ENCODE data around the gene ATP1B1.

Gene ATP1B1

DNA sequence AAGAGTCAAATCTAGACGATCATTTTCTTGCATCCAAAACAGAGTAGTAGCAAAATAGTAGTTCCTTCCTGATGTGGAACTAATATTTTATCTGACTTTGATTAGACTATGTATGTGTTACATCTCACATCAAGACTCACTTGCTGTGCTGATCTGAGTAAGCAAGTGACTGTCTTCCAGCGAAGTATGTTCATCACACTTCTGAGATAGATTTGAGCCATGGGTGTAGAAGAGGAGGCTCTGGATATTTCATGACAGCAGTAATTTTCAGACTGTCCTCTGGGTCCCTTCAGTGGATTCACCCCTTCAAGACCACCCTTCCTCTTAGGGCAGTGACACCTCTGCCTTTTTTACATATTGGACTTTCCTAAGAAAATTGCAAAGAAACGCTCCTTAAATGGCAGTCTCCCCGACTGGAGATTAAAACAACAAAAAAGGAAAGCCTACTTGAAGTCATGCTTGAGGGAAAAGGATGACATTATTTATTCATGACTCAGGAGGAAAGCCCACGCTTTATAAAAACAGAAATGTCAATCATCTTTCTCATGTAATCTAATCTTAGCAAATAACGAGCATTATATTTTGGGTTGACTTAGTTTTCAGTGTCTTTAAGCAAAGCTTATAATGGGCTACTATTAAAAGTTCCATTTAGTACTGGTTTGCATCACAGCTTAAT, 22.8 kb downstream of the ATP1B1 start:
- Histone ChIP-seq H3K27me3 (no peaks in the 10 kb centered on the region), H3K36me3 (peaks cover 0 to 25% (median 3%) of the 10 kb centered on the region in 3 donors), H3K4me3 (no peak overlapping the region), H3K27ac (no peak overlapping the region), H3K9me3 (no peaks in the 10 kb centered on the region), H3K4me1 (peaks cover 0 to 9% (median 0%) of the 10 kb centered on the region in 4 donors)
- DNase-seq, result no peak
- TF ChIP-seq, protein P1, sequence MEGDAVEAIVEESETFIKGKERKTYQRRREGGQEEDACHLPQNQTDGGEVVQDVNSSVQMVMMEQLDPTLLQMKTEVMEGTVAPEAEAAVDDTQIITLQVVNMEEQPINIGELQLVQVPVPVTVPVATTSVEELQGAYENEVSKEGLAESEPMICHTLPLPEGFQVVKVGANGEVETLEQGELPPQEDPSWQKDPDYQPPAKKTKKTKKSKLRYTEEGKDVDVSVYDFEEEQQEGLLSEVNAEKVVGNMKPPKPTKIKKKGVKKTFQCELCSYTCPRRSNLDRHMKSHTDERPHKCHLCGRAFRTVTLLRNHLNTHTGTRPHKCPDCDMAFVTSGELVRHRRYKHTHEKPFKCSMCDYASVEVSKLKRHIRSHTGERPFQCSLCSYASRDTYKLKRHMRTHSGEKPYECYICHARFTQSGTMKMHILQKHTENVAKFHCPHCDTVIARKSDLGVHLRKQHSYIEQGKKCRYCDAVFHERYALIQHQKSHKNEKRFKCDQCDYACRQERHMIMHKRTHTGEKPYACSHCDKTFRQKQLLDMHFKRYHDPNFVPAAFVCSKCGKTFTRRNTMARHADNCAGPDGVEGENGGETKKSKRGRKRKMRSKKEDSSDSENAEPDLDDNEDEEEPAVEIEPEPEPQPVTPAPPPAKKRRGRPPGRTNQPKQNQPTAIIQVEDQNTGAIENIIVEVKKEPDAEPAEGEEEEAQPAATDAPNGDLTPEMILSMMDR (IDR thresholded peaks at IDR 0.05), result no peak
- intact Hi-C loops (cut with DNase I; ENCODE audit: low total_unique reads), result no loop called here

DNA sequence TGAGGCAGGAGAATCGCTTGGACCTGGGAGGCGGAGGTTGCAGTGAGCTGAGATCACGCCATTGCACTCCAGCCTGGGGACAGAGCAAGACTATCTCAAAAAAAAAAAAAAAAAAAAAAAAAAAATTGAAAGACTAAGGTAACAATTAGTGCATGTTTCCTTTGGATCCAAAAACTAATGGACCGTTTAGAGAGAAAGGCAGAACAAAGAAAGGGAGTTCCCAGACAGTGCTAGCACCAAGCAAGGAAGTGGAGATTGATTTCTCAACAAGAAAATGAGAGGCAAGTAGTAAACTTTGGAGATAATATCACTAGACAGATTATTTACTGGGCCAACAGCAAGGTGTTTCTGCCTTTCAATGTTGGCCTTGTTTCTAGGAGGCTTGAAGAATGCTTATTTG, 24.2 kb downstream of the ATP1B1 start:
- Histone ChIP-seq H3K9me3 (no peaks in the 10 kb centered on the region), H3K4me1 (peaks cover 0 to 9% (median 0%) of the 10 kb centered on the region in 4 donors), H3K4me3 (no peak overlapping the region), H3K27ac (no peak overlapping the region), H3K36me3 (peaks cover 0 to 19% (median 3%) of the 10 kb centered on the region in 3 donors), H3K27me3 (no peaks in the 10 kb centered on the region)
- intact Hi-C loops (cut with DNase I; ENCODE audit: low total_unique reads), result no loop called here
- DNase-seq, result no peak
- TF ChIP-seq, protein P1 (IDR thresholded peaks at IDR 0.05), result no peak

DNA sequence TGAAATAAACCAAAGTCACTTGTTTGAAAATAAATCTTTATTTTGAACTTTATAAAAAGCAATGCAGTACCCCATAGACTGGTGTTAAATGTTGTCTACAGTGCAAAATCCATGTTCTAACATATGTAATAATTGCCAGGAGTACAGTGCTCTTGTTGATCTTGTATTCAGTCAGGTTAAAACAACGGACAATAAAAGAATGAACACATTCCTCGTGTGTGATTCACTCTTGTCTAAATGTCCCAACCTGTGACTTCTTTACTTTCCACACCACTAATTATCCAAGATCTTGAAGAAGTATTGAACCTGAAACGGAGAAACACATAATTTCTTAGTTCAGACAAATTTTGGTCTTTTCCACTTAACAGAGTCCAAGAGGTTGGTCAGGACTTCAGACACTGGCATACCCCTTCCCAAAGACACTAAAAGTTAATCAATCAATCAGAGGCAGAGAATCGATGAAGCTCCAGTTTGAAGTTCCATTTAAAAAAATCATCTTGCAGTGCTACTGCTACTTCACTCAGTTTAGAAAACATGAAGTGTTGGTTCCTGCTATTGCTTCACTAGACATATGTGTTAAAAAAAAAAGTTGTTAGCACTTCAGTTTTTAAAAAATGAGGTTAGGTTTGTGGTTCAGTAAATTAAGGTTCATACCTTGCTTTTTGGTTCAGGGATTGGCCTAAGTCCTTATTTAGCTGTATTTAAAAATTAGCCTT, 26.2 kb downstream of the ATP1B1 start:
- intact Hi-C loops (cut with DNase I; ENCODE audit: low total_unique reads), result no loop called here
- Histone ChIP-seq H3K4me1 (peaks cover 0 to 9% (median 0%) of the 10 kb centered on the region in 4 donors), H3K9me3 (no peaks in the 10 kb centered on the region), H3K27me3 (no peaks in the 10 kb centered on the region), H3K36me3 (peaks cover 0 to 12% (median 3%) of the 10 kb centered on the region in 3 donors), H3K4me3 (no peak overlapping the region), H3K27ac (no peak overlapping the region)
- TF ChIP-seq, protein P1 (IDR thresholded peaks at IDR 0.05), result no peak
- no peak for DNase-seq

DNA sequence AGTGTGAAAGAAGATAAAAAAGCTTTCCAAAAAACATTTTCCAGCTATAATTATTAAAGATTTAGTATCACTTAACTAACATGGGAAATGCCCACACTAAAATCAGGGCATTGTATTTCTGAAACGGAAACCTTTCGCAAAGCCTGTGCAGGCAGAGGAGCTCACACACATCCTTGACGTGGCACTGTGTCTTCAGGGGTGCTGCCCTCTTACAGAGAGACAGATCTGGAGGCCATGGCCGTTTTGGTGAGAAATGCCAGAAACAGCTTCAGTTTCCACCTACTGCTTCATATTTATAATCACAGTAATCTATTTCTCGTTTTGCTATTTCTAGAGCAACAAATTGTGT, 26.7 kb downstream of the ATP1B1 start:
- Histone ChIP-seq H3K9me3 (no peaks in the 10 kb centered on the region), H3K36me3 (peaks cover 0 to 9% (median 3%) of the 10 kb centered on the region in 3 donors), H3K27me3 (no peaks in the 10 kb centered on the region), H3K4me3 (no peak overlapping the region), H3K4me1 (peaks cover 0 to 9% (median 0%) of the 10 kb centered on the region in 4 donors), H3K27ac (no peak overlapping the region)
- no peak for DNase-seq
- TF ChIP-seq, protein P1 (IDR thresholded peaks at IDR 0.05), result no peak
- intact Hi-C loops (cut with DNase I; ENCODE audit: low total_unique reads), result no loop called here

DNA sequence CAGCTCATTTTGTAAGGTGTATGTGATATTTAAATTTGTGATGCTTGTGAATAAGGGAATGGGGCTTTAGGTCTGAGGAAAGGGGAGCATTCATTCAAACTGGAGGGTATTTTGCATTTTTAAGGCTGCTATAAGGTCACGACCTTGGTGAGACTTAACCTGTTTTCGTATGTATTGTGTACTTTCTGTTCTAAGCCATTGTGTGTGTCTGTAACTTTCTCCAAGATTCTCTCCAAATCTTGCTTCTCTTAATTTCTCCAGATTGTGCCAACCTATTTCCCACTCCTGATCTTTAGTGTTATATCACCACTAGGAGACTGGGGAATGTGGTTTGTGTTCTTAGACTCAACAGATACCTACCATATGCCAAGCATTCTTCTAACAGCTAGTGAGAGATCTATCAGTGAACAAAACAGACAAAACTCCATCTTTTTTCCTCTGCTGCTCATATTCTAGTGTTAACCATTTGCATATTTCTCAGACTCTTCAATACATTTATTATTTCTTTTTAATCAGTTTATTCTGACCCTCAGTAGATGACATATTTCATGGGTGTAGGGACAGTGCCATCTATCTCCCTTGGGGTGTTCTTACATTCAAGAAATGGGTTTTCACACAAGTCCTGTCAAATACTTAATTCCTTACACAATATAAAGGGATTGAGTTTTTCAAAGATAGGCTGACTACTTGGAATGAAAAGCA, 27.5 kb downstream of the ATP1B1 start:
- no peaks in the 10 kb centered on the region for H3K9me3 ChIP-seq
- peaks cover 0 to 9% (median 0%) of the 10 kb centered on the region in 4 donors for H3K4me1 ChIP-seq
- no peak overlapping the region for H3K27ac ChIP-seq
- no peak for DNase-seq
- peaks cover 0 to 3% (median 1%) of the 10 kb centered on the region in 3 donors for H3K36me3 ChIP-seq
- no peaks in the 10 kb centered on the region for H3K27me3 ChIP-seq
- TF ChIP-seq, protein P1 (IDR thresholded peaks at IDR 0.05), result no peak
- H3K4me3 ChIP-seq, result no peak overlapping the region
- intact Hi-C loops (cut with DNase I; ENCODE audit: low total_unique reads), result no loop called here
